RWPE2 (cell line): Measurements from ENCODE around the gene TMEM138.

ENCODE experiments used
- ATAC-seq: fragments of 200-7000 bp; cut with Tn5 transposase; 3 replicates; pipeline ENCODE4 v1.9.1; 2021; ENCODE audit warnings: low read depth
- DNase-seq: peaks from one replicate; pipeline ENCODE4 v3.0.0-alpha.2; 2020; ENCODE audit warnings: low spot score
- H3K27ac ChIP-seq: fragments of 450-650 bp; 2 replicates; pipeline ENCODE4 v1.5.1; 2017; ENCODE audit warnings: mild to moderate bottlenecking; ENCODE audit not compliant: poor library complexity, severe bottlenecking
- H3K27me3 ChIP-seq: fragments of 250-450 bp; sonication (Bioruptor Pico); 2 replicates; pipeline ENCODE4 v1.5.1; 2021; ENCODE audit warnings: mild to moderate bottlenecking, moderate library complexity; ENCODE audit not compliant: insufficient read depth, poor library complexity, severe bottlenecking
- H3K36me3 ChIP-seq: fragments of 250-450 bp; sonication (Bioruptor Pico); 2 replicates; pipeline ENCODE4 v1.5.1; 2020; ENCODE audit warnings: low read depth, mild to moderate bottlenecking, moderate library complexity
- H3K4me1 ChIP-seq: fragments of 250-450 bp; sonication (Bioruptor Pico); 2 replicates; pipeline ENCODE4 v1.5.1; 2021; ENCODE audit warnings: mild to moderate bottlenecking, moderate library complexity; ENCODE audit not compliant: insufficient read depth, poor library complexity, severe bottlenecking
- H3K4me3 ChIP-seq: fragments of 250-450 bp; sonication (Bioruptor Pico); 2 replicates; pipeline ENCODE4 v1.5.1; 2021; ENCODE audit warnings: mild to moderate bottlenecking, moderate library complexity; ENCODE audit not compliant: severe bottlenecking
- H3K9me3 ChIP-seq: fragments of 250-450 bp; sonication (Bioruptor Pico); 2 replicates; pipeline ENCODE4 v1.5.1; 2021; ENCODE audit warnings: mild to moderate bottlenecking, moderate library complexity; ENCODE audit not compliant: severe bottlenecking
- CTCF ChIP-seq: fragments of 450-650 bp; IDR thresholded peaks from one replicate; pipeline ENCODE4 v1.5.1; 2017; ENCODE audit warnings: mild to moderate bottlenecking, moderate library complexity; ENCODE audit not compliant: poor library complexity, severe bottlenecking

Gene TMEM138

GRCh38 chr11:61345170-61345610 lies 17.0 kb upstream of the TMEM138 start:
- Histone ChIP-seq H3K36me3 (peaks cover 11% of the 10 kb centered on the region), H3K4me3 (no peak overlapping the region), H3K27ac (no peak overlapping the region), H3K9me3 (no peaks in the 10 kb centered on the region), H3K27me3 (no peaks in the 10 kb centered on the region), H3K4me1 (peaks cover 5% of the 10 kb centered on the region)
- no peak for DNase-seq
- TF ChIP-seq CTCF: no peak
- ATAC-seq: no peak

- Histone ChIP-seq H3K27me3 (no peaks in the 10 kb centered on the region), H3K36me3 (peaks cover 15% of the 10 kb centered on the region), H3K4me1 (peaks cover 5% of the 10 kb centered on the region), H3K27ac (no peak overlapping the region), H3K9me3 (no peaks in the 10 kb centered on the region), H3K4me3 (no peak overlapping the region)
- no peak for ATAC-seq
- no peak for DNase-seq
- TF ChIP-seq CTCF: no peak
These were observed 16.0 kb upstream of the TMEM138 start for GRCh38 chr11:61345954-61346843.

- H3K27ac ChIP-seq: no peak overlapping the region
- ATAC-seq: no peak
- no peaks in the 10 kb centered on the region for H3K27me3 ChIP-seq
- TF ChIP-seq CTCF: no peak
- peaks cover 5% of the 10 kb centered on the region for H3K4me1 ChIP-seq
- peaks cover 19% of the 10 kb centered on the region for H3K36me3 ChIP-seq
- no peak overlapping the region for H3K4me3 ChIP-seq
- H3K9me3 ChIP-seq: no peaks in the 10 kb centered on the region
- DNase-seq: no peak
These were observed 14.2 kb upstream of the TMEM138 start for GRCh38 chr11:61347916-61348461.

- DNase-seq: no peak
- no peak for TF ChIP-seq CTCF
- Histone ChIP-seq H3K36me3 (peaks cover 18% of the 10 kb centered on the region), H3K27ac (no peak overlapping the region), H3K9me3 (no peaks in the 10 kb centered on the region), H3K4me1 (peaks cover 5% of the 10 kb centered on the region), H3K27me3 (no peaks in the 10 kb centered on the region), H3K4me3 (no peak overlapping the region)
- ATAC-seq: peak; percentile 40; the same call in 2 of the 3 replicates
These were observed 12.9 kb upstream of the TMEM138 start for GRCh38 chr11:61349189-61349751.
